Measurements from ENCODE around the gene SMIM24. TPM values are rescaled to one million over a fixed set of nuclear protein-coding genes. Genes with fewer than 3 reads are reported as not detected.
"Not testable (repeated sequence)": the region's sequence is repeated elsewhere in the genome, so short reads cannot be mapped to it uniquely, and the experiment has no call there.

The SMIM24 gene
- total RNA-seq, 1 donor from 2014 or later: not detected

DNA sequence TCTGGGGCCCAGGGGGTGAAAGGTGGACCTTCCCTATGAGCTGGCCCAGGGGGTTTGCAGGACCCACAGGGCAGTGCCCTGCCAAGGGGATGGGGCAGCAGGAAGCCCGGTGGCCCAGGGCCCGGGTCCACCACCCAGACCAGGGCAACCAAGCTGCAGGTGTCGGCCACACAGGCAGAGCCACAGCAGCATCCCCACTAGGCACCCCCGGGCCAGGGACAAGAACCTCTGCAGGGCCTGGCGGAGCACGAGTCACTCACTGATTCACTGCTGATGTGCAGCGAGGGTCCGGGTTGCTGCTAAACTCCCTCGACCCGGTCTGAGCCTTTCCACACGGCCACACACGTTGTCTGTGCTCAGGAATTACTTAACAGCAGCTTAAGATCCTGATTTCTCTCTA, 34.6 kb upstream of the SMIM24 start:
- DNase-seq (ENCODE audit: low read depth in 2 of 2): no peak

- no peak for DNase-seq (ENCODE audit: low read depth in 2 of 2)
Observed at GRCh38 chr19:3513229-3514140, 33.2 kb upstream of the SMIM24 start.

- DNase-seq (ENCODE audit: low read depth in 2 of 2): no peak
Observed at GRCh38 chr19:3512562-3513228, 32.4 kb upstream of the SMIM24 start.

DNA sequence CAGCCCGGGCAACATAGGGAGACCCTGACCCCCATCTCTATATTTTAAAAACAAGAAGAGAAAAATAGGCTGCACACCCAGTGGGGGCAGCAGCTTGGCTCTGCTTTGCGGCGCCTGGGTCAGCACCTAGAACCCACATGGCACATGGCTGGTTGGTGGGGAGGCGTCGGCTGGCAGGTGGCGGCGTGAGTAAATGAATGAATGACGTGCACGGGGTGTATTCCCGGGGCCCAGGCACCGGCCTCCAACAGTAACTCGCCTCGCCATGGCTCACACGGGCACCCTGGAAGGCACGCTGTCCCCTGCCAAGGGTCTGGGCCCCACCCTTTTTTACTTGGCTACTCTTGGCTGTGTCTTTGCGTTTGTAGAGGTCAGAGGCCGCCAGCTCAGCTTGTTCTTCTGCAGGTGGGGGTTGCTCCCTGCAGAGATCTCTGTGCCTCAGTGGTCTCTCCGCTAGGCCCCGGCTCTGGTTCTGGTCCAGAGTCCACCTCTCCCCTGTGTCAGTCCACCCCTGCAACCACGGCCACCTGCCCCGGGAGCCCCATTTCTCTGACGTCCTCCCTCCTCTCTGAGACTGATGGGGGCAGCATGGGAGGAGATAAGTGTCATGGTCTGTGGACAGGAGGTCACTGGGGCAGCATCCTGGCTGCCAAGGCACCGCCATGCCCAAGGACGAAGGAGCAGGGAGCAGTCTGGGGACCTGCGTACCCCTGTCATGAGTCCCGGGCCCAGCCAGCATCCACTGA, 31.4 kb upstream of the SMIM24 start:
- no peak for DNase-seq (ENCODE audit: low read depth in 2 of 2)

GRCh38 chr19:3510727-3511126, 30.4 kb upstream of the SMIM24 start:
- no peak for DNase-seq (ENCODE audit: low read depth in 2 of 2)

GRCh38 chr19:3509566-3509989, 29.3 kb upstream of the SMIM24 start:
- DNase-seq (ENCODE audit: low read depth in 2 of 2): peak in 1 of 2 donors; percentile 83

- DNase-seq (ENCODE audit: low read depth in 2 of 2): no peak
Observed at GRCh38 chr19:3508771-3509535, 28.6 kb upstream of the SMIM24 start.

DNA sequence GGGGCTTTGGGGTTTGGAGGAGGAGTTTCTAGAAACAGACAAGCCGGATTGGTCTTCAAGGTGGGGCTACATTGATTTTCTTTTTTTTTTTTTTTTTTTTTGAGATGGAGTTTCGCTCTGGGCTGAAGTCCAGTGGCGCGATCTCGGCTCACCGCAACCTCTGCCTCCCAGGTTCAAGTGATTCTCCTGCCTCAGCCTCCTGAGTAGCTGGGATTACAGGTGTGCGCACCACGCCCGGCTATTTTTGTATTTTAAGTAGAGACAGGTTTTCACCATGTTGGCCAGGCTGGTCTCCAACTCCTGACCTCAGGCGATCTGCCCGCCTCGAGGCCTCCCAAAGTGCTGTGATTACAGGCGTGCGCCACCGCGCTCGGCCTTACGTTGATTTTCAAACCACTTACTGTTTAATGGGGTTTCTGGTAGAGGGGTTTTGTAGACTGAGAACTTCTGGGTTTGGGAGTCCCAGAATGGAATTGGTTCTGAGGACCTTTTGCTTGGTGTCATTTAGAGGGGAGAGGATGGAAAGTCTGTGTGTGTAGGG, 27.9 kb upstream of the SMIM24 start:
- DNase-seq (ENCODE audit: low read depth in 2 of 2): not testable (repeated sequence)

GRCh38 chr19:3507371-3508120, 27.2 kb upstream of the SMIM24 start:
- DNase-seq (ENCODE audit: low read depth in 2 of 2): peak in 1 of 2 donors; percentile 30

GRCh38 chr19:3506384-3507340, 26.3 kb upstream of the SMIM24 start:
- peak; percentile 34 to 35 for DNase-seq (ENCODE audit: low read depth in 2 of 2)

- peak; percentile 98 to 99 for DNase-seq (ENCODE audit: low read depth in 2 of 2)
Observed at GRCh38 chr19:3505598-3506383, 25.5 kb upstream of the SMIM24 start, which contains the start of gene FZR1. Gene FZR1, plus strand, starts transcription at chr19:3506311. Its CDS starts 16,679 bp downstream, at chr19:3522990.

GRCh38 chr19:3504735-3505134, 24.4 kb upstream of the SMIM24 start:
- no peak for DNase-seq (ENCODE audit: low read depth in 2 of 2)

DNA sequence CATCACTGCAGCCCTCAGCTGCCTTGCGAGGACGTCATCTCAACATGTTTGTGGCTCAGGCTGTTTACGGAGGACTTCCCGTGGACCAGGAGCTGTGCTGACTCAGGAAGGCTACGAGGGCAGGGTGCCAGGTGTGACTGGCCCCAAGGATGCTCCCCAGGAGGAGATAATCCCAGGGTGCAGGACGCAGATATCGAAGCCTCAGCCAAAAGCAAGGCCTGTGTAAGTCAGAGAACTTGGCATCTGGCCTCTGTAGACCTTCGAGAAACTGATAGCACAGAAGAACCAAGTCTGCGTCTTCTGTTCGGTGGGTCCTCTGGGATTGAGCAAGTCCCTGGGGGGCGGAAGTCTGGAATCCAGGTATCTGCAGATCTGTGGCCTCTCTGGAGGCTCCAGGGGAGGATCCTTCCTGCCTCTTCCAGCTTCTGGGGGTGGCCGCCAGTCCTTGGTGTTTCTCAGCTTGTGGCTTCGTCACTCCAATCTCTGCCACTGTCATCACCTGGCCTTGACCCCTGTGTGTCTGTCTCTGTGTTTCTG, 22.8 kb upstream of the SMIM24 start:
- DNase-seq (ENCODE audit: low read depth in 2 of 2): peak in 1 of 2 donors; percentile 39

DNA sequence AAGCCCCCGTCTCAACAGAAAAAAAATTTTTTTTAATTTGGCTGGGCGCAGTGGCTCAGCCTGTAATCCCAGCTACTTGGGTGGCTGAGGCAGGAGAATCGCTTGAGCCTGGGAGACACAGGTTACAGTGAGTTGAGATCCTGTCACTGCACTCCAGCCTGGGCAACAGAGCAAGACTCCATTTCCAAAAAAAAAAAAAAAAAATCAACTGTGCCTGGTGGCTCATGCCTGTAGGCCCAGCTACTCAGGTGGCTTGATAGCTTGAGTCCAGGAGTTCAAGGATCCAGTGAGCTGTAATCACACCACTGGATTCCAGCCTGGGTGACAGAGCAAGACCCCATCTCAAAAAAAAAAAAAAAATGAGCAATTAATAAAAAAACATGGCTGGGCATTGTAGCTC, 21.5 kb upstream of the SMIM24 start:
- DNase-seq (ENCODE audit: low read depth in 2 of 2): no peak

DNA sequence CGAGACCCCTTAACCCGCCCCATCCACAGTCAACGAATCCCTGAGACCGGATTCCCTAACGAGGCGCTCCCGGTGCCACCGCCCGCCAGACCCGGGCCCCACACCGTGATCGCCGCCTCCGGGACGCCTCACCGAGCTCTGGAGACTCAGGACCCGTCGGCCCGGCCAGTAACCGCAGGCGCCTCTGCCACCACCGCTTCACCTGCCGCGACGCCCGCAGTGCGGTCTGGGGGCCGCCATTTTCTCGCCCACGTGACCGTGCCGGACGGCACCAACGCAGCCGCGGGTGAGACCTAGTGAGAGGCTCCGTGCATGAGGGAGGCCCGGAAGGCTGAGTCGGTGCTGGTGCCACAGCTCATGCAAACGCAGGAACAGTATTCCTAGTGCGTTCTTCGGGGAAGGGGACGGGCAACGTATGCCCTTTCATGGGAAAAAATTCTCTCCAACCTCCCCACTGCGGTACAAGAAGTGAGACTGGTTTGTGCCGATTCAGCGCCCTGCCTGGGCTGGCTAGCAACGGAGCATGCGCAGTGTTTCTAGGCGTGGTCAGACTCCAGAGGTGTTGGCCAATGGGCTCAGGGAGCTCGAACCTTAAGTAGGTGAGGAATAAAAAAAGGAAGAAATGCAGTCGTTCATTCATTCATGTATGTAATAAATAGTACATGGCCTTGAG, 20.2 kb upstream of the SMIM24 start, which contains the start of gene DOHH:
Gene DOHH, minus strand, starts transcription at position 246 of the 673 bp plus-strand sequence. CDS start 3,860 bp downstream, outside the sequence.
- DNase-seq (ENCODE audit: low read depth in 2 of 2): peak; percentile 97 to 98

GRCh38 chr19:3499738-3500428, 19.6 kb upstream of the SMIM24 start:
- DNase-seq (ENCODE audit: low read depth in 2 of 2): no peak
